SK-N-SH (cell line): ENCODE data around the gene BAIAP2. TPM values are rescaled to one million over a fixed set of nuclear protein-coding genes. Genes with fewer than 3 reads are reported as not detected.

Experiments
- CTCF ChIA-PET: fragments of 300-600, 350-600 bp; formaldehyde crosslinking; extraction: SDS; loops from one replicate; lab custom pipeline; 2021; lab: Yijun Ruan, JAX
- POLR2A ChIA-PET: fragments of 350-600 bp; sonication (Branson Sonifier 250); formaldehyde crosslinking; extraction: SDS; loops from one replicate; lab custom pipeline; 2020; ENCODE audit warnings: antibody characterized with exemption, inconsistent platforms; lab: Yijun Ruan, JAX
- DNase-seq: peaks from one replicate; pipeline ENCODE4 v3.0.0; 2012
- H2AFZ ChIP-seq: fragments of 200-600 bp; sonication (generic); 2 replicates; pipeline ENCODE4 v1.8.1; 2016; ENCODE audit warnings: antibody characterized with exemption, mild to moderate bottlenecking, low read depth
- H3F3A ChIP-seq: fragments of 200-600 bp; sonication (generic); replicated peaks from 2 replicates; pipeline ENCODE3; 2016; ENCODE audit warnings: antibody characterized with exemption, mild to moderate bottlenecking; ENCODE audit not compliant: insufficient read depth
- H3K27ac ChIP-seq, 2 experiments: fragments of 200-500 bp in 1 of 2; fragments of 200-600 bp in 1 of 2; sonication (Bioruptor generic) in 1 of 2; sonication (generic), shearing (Covaris generic) in 1 of 2; 2 replicates each; pipeline versions ENCODE4 v1.5.1 to v1.6.1; 2014 to 2016; ENCODE audit warnings: low read depth in 2 of 2, inconsistent platforms in 1 of 2, low read length in 1 of 2, mild to moderate bottlenecking in 1 of 2, mixed read lengths in 1 of 2
- H3K27me3 ChIP-seq: fragments of 200-600 bp; sonication (generic), shearing (Covaris generic); 2 replicates; pipeline ENCODE4 v1.6.1; 2016; ENCODE audit warnings: mixed run types; ENCODE audit not compliant: insufficient read depth
- H3K36me3 ChIP-seq, 2 experiments: fragments of 200-500 bp in 1 of 2; fragments of 200-600 bp in 1 of 2; sonication (Bioruptor generic) in 1 of 2; sonication (generic) in 1 of 2; replicated peaks in 1 of 2; 2 replicates each; pipeline versions ENCODE3 to v1.5.1; 2014 to 2016; ENCODE audit warnings: low read length in 1 of 2, mild to moderate bottlenecking in 1 of 2; ENCODE audit not compliant: insufficient read depth in 2 of 2, control insufficient read depth in 1 of 2
- H3K4me1 ChIP-seq, 2 experiments: fragments of 200-500 bp in 1 of 2; fragments of 200-600 bp in 1 of 2; sonication (Bioruptor generic) in 1 of 2; sonication (generic), shearing (Covaris generic) in 1 of 2; 2 replicates each; pipeline versions ENCODE4 v1.5.1 to v1.6.1; 2014 to 2016; ENCODE audit warnings: low read depth in 1 of 2, low read length in 1 of 2, mixed run types in 1 of 2; ENCODE audit not compliant: insufficient read depth in 2 of 2, control insufficient read depth in 1 of 2
- H3K4me2 ChIP-seq: fragments of 200-600 bp; sonication (generic), shearing (Covaris generic); 2 replicates; pipeline ENCODE4 v1.6.1; 2017; ENCODE audit warnings: mixed run types
- H3K4me3 ChIP-seq, 2 experiments: fragments of 200-500 bp in 1 of 2; fragments of 200-600 bp in 1 of 2; sonication (Bioruptor generic) in 1 of 2; sonication (generic), shearing (Covaris generic) in 1 of 2; 2 replicates each; pipeline versions ENCODE4 v1.5.1 to v1.8.1; 2014 to 2016; ENCODE audit warnings: low read depth in 2 of 2, inconsistent platforms in 1 of 2, low read length in 1 of 2, mild to moderate bottlenecking in 1 of 2, mixed read lengths in 1 of 2, moderate library complexity in 1 of 2
- H3K79me2 ChIP-seq: fragments of 200-600 bp; sonication (generic); 2 replicates; pipeline ENCODE4 v1.8.1; 2017; ENCODE audit warnings: mild to moderate bottlenecking; ENCODE audit not compliant: insufficient read depth
- H3K9ac ChIP-seq: fragments of 200-600 bp; sonication (generic); 2 replicates; pipeline ENCODE4 v1.6.1; 2017; ENCODE audit warnings: mixed run types
- H3K9me2 ChIP-seq: fragments of 200-600 bp; sonication (generic); 2 replicates; pipeline ENCODE4 v1.6.1; 2017; ENCODE audit warnings: mixed run types
- H3K9me3 ChIP-seq: fragments of 200-600 bp; sonication (generic); 2 replicates; pipeline ENCODE4 v1.6.1; 2017; ENCODE audit warnings: mixed run types, mild to moderate bottlenecking, moderate library complexity
- H4K20me1 ChIP-seq: fragments of 200-600 bp; sonication (generic); 2 replicates; pipeline ENCODE4 v1.6.1; 2017; ENCODE audit warnings: mild to moderate bottlenecking, mixed run types; ENCODE audit not compliant: insufficient read depth
- ELF1 ChIP-seq: IDR thresholded peaks from 2 replicates; pipeline ENCODE4 v1.4.0; 2012
- FOSL2 ChIP-seq: IDR thresholded peaks from 2 replicates; pipeline ENCODE4 v1.4.0; 2012; ENCODE audit warnings: low read depth, mild to moderate bottlenecking, moderate library complexity, borderline replicate concordance
- FOXM1 ChIP-seq: IDR thresholded peaks from 2 replicates; pipeline ENCODE4 v1.4.0; 2012; ENCODE audit warnings: low read depth, mild to moderate bottlenecking
- GATA2 ChIP-seq: sonication (generic); formaldehyde crosslinking; IDR thresholded peaks from 2 replicates; pipeline ENCODE4 v1.5.0; 2020; ENCODE audit warnings: mild to moderate bottlenecking, missing genetic modification reagents
- JUND ChIP-seq: IDR thresholded peaks from 2 replicates; pipeline ENCODE4 v1.4.0; 2012
- MAX ChIP-seq: IDR thresholded peaks from 2 replicates; pipeline ENCODE4 v1.4.0; 2012; ENCODE audit warnings: low read depth
- RFX5 ChIP-seq: IDR thresholded peaks from 2 replicates; pipeline ENCODE4 v1.6.1; 2012; ENCODE audit warnings: mild to moderate bottlenecking, improper control_type of control experiment, low read length
- YY1 ChIP-seq: IDR thresholded peaks from 2 replicates; pipeline ENCODE4 v1.4.0; 2012; ENCODE audit warnings: low read depth, mild to moderate bottlenecking
- WGBS: methylation state at CpG from one replicate; pipeline ENCODE4 v1.1.6; 2017; ENCODE audit warnings: low lambda C conversion rate; 5-methylcytosine and 5-hydroxymethylcytosine counted together
- polyA plus RNA-seq, 3 experiments: library from polyadenylated mRNA; depleted of rRNA; stranded (reverse); fragments of >200 nt; gene quantifications; 2 replicates each; pipeline ENCODE4 v1.2.3, GENCODE V29; 2012
- TF ChIP-seq, protein P1 (sequence below): IDR thresholded peaks from 2 replicates; pipeline ENCODE4 v1.4.0; 2012; ENCODE audit warnings: low read depth, borderline replicate concordance

Gene BAIAP2
- polyA plus RNA-seq, 1 of the 3 experiments (the other 2 are of a cell fraction) = 19.8 TPM

DNA sequence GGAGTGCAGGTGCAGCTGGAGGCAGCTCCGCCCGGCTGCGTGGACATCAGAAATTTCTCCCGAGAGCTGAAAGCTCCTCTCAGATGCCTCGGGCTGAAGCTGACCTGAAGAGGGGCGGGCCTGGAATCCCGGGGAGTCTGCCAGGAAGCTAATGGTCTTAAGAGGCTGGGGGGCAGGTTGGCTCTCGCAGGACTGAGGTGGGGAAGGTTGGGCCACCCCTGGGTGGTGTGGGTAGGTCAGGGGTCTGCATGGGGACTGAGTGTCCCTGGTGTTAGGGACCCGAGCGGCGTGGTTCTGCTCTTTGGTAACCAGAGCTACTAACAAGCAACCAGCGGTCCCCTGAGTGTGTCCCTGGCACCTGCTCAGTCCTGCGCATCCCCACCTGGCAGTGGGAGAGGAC is 39.8 kb upstream of the BAIAP2 start:
- Histone ChIP-seq H3K27me3 (no peaks in the 10 kb centered on the region), H3K9me3 (no peaks in the 10 kb centered on the region), H3K27ac (no peak overlapping the region), H3K4me2 (no peak overlapping the region), H3K36me3 (peaks cover 15 to 48% of the 10 kb centered on the region in 2 experiments), H4K20me1 (peaks cover 9% of the 10 kb centered on the region; the same call in 1 of the 2 replicates), H2AFZ (no peak overlapping the region), H3K9ac (no peak overlapping the region), H3K9me2 (no peaks in the 10 kb centered on the region), H3K79me2 (peaks cover 29% of the 10 kb centered on the region), H3K4me1 (peaks cover 10 to 14% of the 10 kb centered on the region in 2 experiments; a peak in 1 of 4 replicates), H3K4me3 (no peak overlapping the region), H3F3A (no peaks in the 10 kb centered on the region)
- CTCF ChIA-PET = interaction anchor here (0.9 to 3.3 kb wide), 6 partner anchors 7 to 206 kb away, joined by 3 to 8 read pairs (median 4); no protein-coding TSS in a partner anchor
- DNase-seq = peak; percentile 23
- WGBS = 97% methylated on average over 12 of the region's 13 CpGs
- POLR2A ChIA-PET = no interaction called here
- TF ChIP-seq GATA2 (CRISPR knock-in tag) (no peak), ELF1 (no peak), YY1 (no peak), RFX5 (no peak)
- TF ChIP-seq, protein P1, sequence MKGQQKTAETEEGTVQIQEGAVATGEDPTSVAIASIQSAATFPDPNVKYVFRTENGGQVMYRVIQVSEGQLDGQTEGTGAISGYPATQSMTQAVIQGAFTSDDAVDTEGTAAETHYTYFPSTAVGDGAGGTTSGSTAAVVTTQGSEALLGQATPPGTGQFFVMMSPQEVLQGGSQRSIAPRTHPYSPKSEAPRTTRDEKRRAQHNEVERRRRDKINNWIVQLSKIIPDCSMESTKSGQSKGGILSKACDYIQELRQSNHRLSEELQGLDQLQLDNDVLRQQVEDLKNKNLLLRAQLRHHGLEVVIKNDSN = no peak

GRCh38 chr17:80996422-80997305 is 38.3 kb upstream of the BAIAP2 start:
- Histone ChIP-seq H3K9me2 (no peaks in the 10 kb centered on the region), H3K36me3 (peaks cover 15 to 49% of the 10 kb centered on the region in 2 experiments), H3K27me3 (no peaks in the 10 kb centered on the region), H3K4me2 (no peak overlapping the region), H3K9me3 (no peaks in the 10 kb centered on the region), H3F3A (peaks cover 3% of the 10 kb centered on the region), H4K20me1 (peaks cover 21% of the 10 kb centered on the region; the same call in 1 of the 2 replicates), H3K79me2 (peaks cover 26% of the 10 kb centered on the region), H3K27ac (no peak overlapping the region), H3K4me3 (no peak overlapping the region), H3K4me1 (peaks cover 10 to 14% of the 10 kb centered on the region in 2 experiments; a peak in 1 of 4 replicates), H2AFZ (no peak overlapping the region), H3K9ac (no peak overlapping the region)
- 92% methylated on average over 25 of the region's 25 CpGs for WGBS
- TF ChIP-seq JUND (no peak), FOSL2 (no peak), MAX (no peak), RFX5 (no peak), FOXM1 (no peak)
- ChIA-PET POLR2A (no interaction called here), CTCF (interaction anchor here (1.1 kb wide), 2 partner anchors 12 to 105 kb away, joined by 4 to 6 read pairs; no protein-coding TSS in a partner anchor)
- DNase-seq = peak; percentile 25
